PC-9 (cell line): ENCODE measurements around the gene SPATA3.

ENCODE experiments used
- EZH2 ChIP-seq: fragments of 200-600 bp; sonication (generic); IDR thresholded peaks from 2 replicates; pipeline ENCODE4 v1.8.0; 2017; ENCODE audit warnings: antibody characterized with exemption, low read depth
- TF ChIP-seq, protein P1 (sequence below): fragments of 200-600 bp; sonication (generic); conservative IDR thresholded peaks from 2 replicates; pipeline ENCODE4 v1.6.1; 2017; ENCODE audit warnings: mixed run types, antibody characterized with exemption, mild to moderate bottlenecking, moderate library complexity

DNA sequence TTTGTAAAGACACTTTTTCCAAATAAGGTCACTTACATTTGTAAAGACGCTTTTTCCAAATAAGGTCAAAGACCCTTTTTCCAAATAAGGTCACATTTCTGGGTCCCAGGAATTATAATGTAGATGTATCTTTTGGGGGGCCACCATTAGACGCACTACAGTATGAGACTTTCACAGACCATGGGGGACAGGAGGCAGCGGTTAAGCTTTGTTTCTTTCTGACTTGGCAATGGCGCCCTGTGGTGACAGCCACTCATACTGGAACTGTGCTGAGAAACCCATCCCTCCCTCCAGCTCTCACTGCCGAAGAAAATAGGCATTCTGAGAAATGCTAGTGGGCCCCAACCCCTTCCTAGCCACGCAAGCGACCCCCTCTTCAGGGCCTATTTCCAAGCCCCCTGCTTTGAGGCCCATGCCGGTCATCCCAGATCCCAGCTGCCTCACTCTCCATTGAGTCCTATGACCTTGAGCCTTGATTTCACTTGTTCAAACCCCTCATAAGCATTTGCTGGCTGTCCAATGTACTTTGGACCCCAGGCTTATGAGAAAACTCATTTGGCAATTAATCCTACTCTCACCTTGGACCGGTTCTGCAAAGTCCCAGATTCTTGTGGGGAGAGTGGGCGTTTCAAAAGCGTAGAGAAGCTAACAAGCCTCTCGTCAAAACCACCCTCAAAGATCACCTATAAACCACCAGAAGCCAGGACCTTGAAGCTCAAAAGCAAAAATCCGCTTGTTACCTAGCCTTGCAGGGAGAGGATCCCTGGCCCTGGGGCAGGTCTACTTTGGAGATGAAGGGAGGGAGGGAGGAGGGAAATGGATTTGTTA is 11.3 kb upstream of the SPATA3 start:
- TF ChIP-seq, protein P1, sequence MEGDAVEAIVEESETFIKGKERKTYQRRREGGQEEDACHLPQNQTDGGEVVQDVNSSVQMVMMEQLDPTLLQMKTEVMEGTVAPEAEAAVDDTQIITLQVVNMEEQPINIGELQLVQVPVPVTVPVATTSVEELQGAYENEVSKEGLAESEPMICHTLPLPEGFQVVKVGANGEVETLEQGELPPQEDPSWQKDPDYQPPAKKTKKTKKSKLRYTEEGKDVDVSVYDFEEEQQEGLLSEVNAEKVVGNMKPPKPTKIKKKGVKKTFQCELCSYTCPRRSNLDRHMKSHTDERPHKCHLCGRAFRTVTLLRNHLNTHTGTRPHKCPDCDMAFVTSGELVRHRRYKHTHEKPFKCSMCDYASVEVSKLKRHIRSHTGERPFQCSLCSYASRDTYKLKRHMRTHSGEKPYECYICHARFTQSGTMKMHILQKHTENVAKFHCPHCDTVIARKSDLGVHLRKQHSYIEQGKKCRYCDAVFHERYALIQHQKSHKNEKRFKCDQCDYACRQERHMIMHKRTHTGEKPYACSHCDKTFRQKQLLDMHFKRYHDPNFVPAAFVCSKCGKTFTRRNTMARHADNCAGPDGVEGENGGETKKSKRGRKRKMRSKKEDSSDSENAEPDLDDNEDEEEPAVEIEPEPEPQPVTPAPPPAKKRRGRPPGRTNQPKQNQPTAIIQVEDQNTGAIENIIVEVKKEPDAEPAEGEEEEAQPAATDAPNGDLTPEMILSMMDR, result no peak
- TF ChIP-seq EZH2, result no peak
